Ectodermal cell (in vitro differentiated cells): ENCODE results near the gene FAM181A.

Experiments used
- H3K27ac ChIP-seq: 2 replicates; pipeline ENCODE4 v1.7.0; 2013; ENCODE audit warnings: mild to moderate bottlenecking, low read depth, low read length; ENCODE audit not compliant: insufficient read depth, poor library complexity, severe bottlenecking
- H3K27me3 ChIP-seq: 2 replicates; pipeline ENCODE4 v1.7.0; 2013; ENCODE audit warnings: mild to moderate bottlenecking, low read length; ENCODE audit not compliant: insufficient read depth, control insufficient read depth, poor library complexity, severe bottlenecking
- H3K36me3 ChIP-seq: one replicate; pipeline ENCODE4 v1.7.0; 2013; ENCODE audit warnings: low read length; ENCODE audit not compliant: control insufficient read depth, insufficient read depth
- H3K4me1 ChIP-seq: one replicate; pipeline ENCODE4 v1.7.0; 2013; ENCODE audit warnings: low read length; ENCODE audit not compliant: control insufficient read depth, insufficient read depth
- H3K4me3 ChIP-seq: 2 replicates; pipeline ENCODE4 v1.7.0; 2013; ENCODE audit warnings: low read depth, low read length, control low read depth; ENCODE audit not compliant: insufficient read depth
- H3K9me3 ChIP-seq: 2 replicates; pipeline ENCODE4 v1.7.0; 2013; ENCODE audit warnings: mild to moderate bottlenecking, low read length, moderate library complexity; ENCODE audit not compliant: control insufficient read depth
- WGBS, 2 experiments: methylation state at CpG; one replicate each; pipeline ENCODE4 v1.1.7; 2013; ENCODE audit warnings: missing lambda C conversion rate in 2 of 2; 5-methylcytosine and 5-hydroxymethylcytosine counted together

FAM181A gene

DNA sequence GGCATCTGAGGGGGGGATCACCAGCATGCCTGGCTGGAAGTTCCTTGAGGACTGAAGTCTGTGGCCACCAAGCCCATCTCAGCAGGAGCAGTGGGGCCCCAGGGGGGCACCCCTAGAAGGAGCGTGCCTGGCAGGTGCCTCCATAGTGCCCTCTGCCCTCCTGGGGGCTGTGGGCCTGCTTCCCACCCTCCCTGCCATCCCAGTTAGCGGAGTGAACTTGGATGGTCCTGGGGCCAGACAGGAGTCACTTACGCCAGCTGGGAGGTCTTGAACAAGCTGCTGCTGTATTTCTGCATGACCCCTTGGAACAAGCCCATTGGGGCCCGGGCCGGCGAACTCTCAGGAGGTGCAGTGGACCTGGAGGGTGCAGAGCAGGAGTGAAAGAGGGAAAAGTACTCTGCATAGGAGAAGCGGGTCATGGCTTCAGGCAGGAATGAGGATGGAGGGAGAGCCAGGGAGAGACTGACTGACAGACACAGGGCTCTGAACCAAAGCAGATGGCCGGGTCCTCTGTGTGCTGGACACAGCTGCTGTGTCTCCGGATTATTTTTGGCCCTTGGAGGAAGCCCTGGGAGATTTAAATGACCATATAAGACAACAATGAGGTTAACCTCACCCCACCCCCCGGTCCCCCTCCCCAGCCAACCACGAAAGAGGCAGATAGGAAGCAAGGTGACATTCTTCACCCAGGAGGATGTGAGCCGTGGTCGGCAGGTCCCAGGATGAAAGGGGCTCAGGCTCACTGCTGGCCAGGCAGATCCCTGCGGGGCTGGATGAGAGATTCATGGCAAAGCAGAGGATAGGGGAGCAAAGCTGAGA lies 29.6 kb downstream of the FAM181A start:
- no peaks in the 10 kb centered on the region for H3K27me3 ChIP-seq
- no peaks in the 10 kb centered on the region for H3K9me3 ChIP-seq
- 86 to 87% methylated on average over 14 of the region's 14 CpGs for WGBS, 2 experiments
- peaks cover 10% of the 10 kb centered on the region for H3K4me1 ChIP-seq
- H3K27ac ChIP-seq, result no peak overlapping the region
- H3K36me3 ChIP-seq, result no peaks in the 10 kb centered on the region
- no peak overlapping the region for H3K4me3 ChIP-seq

DNA sequence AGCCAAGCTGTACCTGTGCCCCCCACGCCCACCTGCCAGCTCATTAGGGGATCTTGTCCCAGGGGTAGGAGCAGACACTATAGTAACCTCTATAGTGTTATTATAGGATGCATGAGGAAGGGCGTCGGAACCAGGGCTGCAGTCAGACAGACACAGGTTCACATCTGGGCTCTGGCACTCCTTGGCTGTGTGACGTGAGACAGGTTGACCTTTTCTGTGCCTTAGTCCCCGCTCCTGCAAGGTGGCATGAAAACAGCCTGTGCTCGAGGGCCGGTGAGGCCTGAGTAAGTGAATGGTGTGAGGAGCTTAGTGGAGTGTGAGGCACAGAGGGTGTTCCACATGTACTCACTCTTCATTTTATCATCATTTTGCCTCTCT lies 30.2 kb downstream of the FAM181A start:
- 89 to 92% methylated on average over 7 of the region's 7 CpGs for WGBS, 2 experiments
- peaks cover 10% of the 10 kb centered on the region for H3K4me1 ChIP-seq
- H3K9me3 ChIP-seq, result no peaks in the 10 kb centered on the region
- H3K36me3 ChIP-seq, result no peaks in the 10 kb centered on the region
- H3K27me3 ChIP-seq, result no peaks in the 10 kb centered on the region
- H3K4me3 ChIP-seq, result no peak overlapping the region
- H3K27ac ChIP-seq, result no peak overlapping the region

- H3K4me3 ChIP-seq, result no peak overlapping the region
- no peaks in the 10 kb centered on the region for H3K9me3 ChIP-seq
- peaks cover 10% of the 10 kb centered on the region for H3K4me1 ChIP-seq
- H3K27me3 ChIP-seq, result no peaks in the 10 kb centered on the region
- no peak overlapping the region for H3K27ac ChIP-seq
- no peaks in the 10 kb centered on the region for H3K36me3 ChIP-seq
- WGBS, 2 experiments, result 94 to 95% methylated on average over 16 of the region's 16 CpGs
Measured at GRCh38 chr14:93957751-93958566, 30.8 kb downstream of the FAM181A start.

- H3K4me1 ChIP-seq, result peaks cover 10% of the 10 kb centered on the region
- H3K9me3 ChIP-seq, result no peaks in the 10 kb centered on the region
- H3K4me3 ChIP-seq, result no peak overlapping the region
- H3K27me3 ChIP-seq, result no peaks in the 10 kb centered on the region
- 90 to 96% methylated on average over 7 of the region's 7 CpGs for WGBS, 2 experiments
- H3K27ac ChIP-seq, result no peak overlapping the region
- H3K36me3 ChIP-seq, result no peaks in the 10 kb centered on the region
Measured at GRCh38 chr14:93958567-93959238, 31.6 kb downstream of the FAM181A start.

DNA sequence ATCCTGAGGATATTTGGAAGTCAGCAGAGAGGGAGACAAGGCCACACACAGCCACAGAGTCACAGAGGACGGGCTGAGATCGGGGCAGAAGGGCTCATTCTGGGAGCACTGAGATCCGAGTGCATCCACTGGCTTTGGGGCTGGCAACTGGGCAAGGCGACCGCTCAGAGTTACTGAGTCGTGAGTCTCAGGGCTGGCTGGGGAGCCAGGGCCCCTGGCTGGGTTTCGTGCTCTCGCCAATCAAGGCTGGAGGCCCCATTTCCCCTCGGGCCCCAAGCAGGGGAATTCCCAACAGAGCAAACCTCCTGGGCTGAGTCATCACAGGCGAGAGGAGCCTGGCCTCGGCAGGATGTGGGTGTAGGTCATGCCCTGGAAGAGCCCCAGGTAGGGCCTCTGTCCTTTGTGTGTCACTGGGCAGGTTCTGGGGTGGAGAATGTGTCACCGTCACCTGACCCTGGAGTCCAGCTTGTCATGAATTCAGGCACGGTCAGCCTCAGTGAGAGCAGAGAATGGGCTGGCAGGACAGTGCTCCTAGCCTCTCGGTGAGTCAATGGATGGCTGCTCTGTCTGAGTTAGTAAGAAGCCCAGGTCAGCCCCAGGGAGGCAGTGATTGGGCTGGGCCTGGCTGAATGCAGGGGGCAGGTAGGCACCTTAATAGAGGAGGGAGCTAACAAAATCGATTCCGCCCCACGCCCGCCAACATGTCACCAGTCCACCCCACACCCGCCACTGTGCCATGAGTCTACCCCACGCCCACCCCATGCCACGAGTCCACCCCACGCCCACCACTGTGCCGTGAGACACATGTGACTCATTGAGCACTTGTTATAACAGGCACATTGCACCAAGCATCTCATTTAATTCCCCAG lies 32.3 kb downstream of the FAM181A start:
- Histone ChIP-seq H3K4me3 (no peak overlapping the region), H3K36me3 (no peaks in the 10 kb centered on the region), H3K9me3 (no peaks in the 10 kb centered on the region), H3K27me3 (no peaks in the 10 kb centered on the region), H3K4me1 (peaks cover 3% of the 10 kb centered on the region), H3K27ac (no peak overlapping the region)
- whole genome bisulfite sequencing, 2 experiments, result 73 to 77% methylated on average over 23 of the region's 23 CpGs

GRCh38 chr14:93960108-93960475 lies 32.9 kb downstream of the FAM181A start:
- H3K27ac ChIP-seq, result no peak overlapping the region
- H3K36me3 ChIP-seq, result no peaks in the 10 kb centered on the region
- peaks cover 3% of the 10 kb centered on the region for H3K4me1 ChIP-seq
- H3K27me3 ChIP-seq, result no peaks in the 10 kb centered on the region
- no peaks in the 10 kb centered on the region for H3K9me3 ChIP-seq
- no peak overlapping the region for H3K4me3 ChIP-seq

DNA sequence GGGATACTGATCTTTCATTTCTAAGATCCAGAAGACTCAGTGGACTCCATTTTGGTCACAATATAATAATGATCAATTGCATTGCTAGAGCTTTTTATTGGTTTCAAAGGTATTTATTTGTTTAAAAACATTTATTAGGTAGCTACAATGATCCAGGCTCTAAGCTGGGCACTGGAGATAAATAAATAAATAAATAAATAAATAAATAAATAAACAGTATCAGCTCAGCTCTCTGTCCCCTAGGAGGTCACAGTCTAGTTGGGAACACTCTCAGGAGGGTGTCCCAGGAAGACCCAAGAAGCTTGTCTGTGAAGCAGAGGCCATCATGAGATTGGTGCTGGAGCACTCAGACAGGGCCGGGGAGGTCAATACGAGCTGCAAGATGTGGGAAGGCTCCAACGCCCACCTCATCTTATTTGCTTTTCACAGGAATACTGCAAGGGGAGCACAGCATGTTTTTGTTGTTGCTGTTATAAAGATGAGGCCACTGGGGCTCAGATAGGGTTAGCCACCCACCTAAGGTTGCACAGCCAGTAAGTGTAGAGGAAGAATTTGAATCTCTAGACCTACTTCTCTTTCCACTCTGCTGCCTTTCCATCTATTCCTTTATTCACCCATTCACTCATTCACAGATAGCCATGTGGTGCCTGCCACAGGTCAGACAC lies 33.8 kb downstream of the FAM181A start:
- H3K27ac ChIP-seq, result no peak overlapping the region
- 88 to 91% methylated on average over 3 of the region's 3 CpGs for WGBS, 2 experiments
- H3K4me3 ChIP-seq, result no peak overlapping the region
- no peaks in the 10 kb centered on the region for H3K4me1 ChIP-seq
- no peaks in the 10 kb centered on the region for H3K36me3 ChIP-seq
- no peaks in the 10 kb centered on the region for H3K9me3 ChIP-seq
- no peaks in the 10 kb centered on the region for H3K27me3 ChIP-seq

DNA sequence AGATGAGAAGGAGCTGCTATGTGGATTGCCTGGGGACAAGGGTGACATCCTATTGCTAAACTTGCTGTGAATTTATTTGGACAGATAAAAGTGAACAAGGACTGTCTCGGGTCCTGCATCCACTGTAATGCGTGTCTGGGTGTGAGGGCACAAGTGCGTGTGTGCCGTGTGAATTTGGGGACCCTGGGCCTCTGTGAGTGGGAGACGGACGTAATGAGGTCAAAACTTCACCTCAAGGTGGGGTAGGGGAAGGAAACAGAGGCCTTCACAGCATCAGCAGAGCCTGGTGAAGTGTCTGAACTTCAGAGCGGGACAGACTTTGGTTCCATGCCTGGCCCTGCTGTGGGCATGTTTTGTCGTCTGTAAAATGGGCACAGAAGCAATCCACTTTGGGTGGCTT lies 34.5 kb downstream of the FAM181A start:
- Histone ChIP-seq H3K4me1 (no peaks in the 10 kb centered on the region), H3K27me3 (no peaks in the 10 kb centered on the region), H3K36me3 (no peaks in the 10 kb centered on the region), H3K4me3 (no peak overlapping the region), H3K9me3 (no peaks in the 10 kb centered on the region), H3K27ac (no peak overlapping the region)
- 95 to 96% methylated on average over 8 of the region's 8 CpGs for WGBS, 2 experiments

DNA sequence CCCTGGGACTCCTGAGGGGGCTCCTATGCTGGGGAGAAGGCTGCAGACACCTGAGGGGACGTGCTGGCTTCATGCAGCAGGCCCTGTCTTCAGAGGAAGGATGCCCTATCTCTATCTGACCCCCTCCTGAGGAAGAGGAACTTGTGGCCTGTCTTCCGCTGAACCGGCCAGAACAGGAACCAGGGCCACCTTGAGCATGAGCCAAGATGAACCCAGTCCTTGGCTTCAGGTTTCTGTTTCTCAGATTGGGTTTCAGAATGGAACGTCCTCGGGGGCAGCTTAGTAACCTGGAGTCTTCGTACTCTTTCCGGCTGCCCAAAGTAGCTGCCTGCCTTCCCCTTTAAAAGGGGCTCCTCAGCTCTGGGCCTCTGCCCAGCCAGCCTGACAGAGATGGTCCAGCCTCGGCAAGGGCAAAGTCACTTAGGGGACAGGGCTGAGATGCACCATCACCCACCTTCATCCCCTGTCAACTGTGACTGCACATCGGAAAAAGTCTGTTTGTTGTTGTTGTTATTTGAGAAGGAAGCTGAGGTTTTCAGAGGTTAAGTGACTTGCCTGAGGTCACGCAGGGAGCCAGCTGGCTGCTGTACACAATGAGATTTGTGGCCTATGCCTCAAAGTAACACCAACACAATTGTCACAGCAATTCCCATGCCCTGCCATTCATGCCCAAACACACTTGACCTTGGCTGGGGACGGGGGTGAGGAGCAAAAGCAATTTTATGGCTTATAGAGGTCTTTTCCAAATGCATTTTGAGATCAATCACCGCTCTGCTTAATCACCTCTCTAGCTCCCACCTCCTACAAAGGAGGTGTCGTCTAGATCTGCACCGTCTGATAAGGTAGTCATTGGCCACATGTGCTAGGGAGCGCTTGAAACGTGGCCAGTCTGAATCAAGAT lies 35.8 kb downstream of the FAM181A start:
- WGBS, 2 experiments, result 87% methylated on average over 16 of the region's 16 CpGs
- Histone ChIP-seq H3K36me3 (no peaks in the 10 kb centered on the region), H3K4me3 (no peak overlapping the region), H3K4me1 (no peaks in the 10 kb centered on the region), H3K27ac (no peak overlapping the region), H3K27me3 (no peaks in the 10 kb centered on the region), H3K9me3 (no peaks in the 10 kb centered on the region)
